Choroid plexus epithelial cell (primary cell): ENCODE results near the gene ERC1.
"Not testable (repeated sequence)": the region's sequence is repeated elsewhere in the genome, so short reads cannot be mapped to it uniquely, and the experiment has no call there.

Experiments
- DNase-seq: peaks from one replicate; pipeline ENCODE4 v3.0.0-alpha.2; 2010; ENCODE audit warnings: low read depth
- H3K4me3 ChIP-seq: 2 replicates; pipeline ENCODE4 v1.5.1; 2011; ENCODE audit warnings: low read depth, mild to moderate bottlenecking, control low read depth, low read length, moderate library complexity
- TF ChIP-seq, protein P1 (sequence below): conservative IDR thresholded peaks from 2 replicates; pipeline ENCODE4 v1.5.1; 2011; ENCODE audit warnings: low read depth, mild to moderate bottlenecking, control low read depth, inconsistent platforms, low read length, moderate library complexity

Gene ERC1

GRCh38 chr12:1222858-1223639 lies 232.0 kb downstream of the ERC1 start:
- DNase-seq, result no peak
- TF ChIP-seq, protein P1, sequence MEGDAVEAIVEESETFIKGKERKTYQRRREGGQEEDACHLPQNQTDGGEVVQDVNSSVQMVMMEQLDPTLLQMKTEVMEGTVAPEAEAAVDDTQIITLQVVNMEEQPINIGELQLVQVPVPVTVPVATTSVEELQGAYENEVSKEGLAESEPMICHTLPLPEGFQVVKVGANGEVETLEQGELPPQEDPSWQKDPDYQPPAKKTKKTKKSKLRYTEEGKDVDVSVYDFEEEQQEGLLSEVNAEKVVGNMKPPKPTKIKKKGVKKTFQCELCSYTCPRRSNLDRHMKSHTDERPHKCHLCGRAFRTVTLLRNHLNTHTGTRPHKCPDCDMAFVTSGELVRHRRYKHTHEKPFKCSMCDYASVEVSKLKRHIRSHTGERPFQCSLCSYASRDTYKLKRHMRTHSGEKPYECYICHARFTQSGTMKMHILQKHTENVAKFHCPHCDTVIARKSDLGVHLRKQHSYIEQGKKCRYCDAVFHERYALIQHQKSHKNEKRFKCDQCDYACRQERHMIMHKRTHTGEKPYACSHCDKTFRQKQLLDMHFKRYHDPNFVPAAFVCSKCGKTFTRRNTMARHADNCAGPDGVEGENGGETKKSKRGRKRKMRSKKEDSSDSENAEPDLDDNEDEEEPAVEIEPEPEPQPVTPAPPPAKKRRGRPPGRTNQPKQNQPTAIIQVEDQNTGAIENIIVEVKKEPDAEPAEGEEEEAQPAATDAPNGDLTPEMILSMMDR, result no peak
- H3K4me3 ChIP-seq, result no peak overlapping the region

- no peak for DNase-seq
- no peak overlapping the region for H3K4me3 ChIP-seq
- TF ChIP-seq, protein P1, result no peak
Observed at GRCh38 chr12:1226951-1227350, 235.9 kb downstream of the ERC1 start.

GRCh38 chr12:1234073-1234472 lies 243.1 kb downstream of the ERC1 start:
- peak; percentile 58 for DNase-seq
- TF ChIP-seq, protein P1, result no peak
- H3K4me3 ChIP-seq, result no peak overlapping the region

DNA sequence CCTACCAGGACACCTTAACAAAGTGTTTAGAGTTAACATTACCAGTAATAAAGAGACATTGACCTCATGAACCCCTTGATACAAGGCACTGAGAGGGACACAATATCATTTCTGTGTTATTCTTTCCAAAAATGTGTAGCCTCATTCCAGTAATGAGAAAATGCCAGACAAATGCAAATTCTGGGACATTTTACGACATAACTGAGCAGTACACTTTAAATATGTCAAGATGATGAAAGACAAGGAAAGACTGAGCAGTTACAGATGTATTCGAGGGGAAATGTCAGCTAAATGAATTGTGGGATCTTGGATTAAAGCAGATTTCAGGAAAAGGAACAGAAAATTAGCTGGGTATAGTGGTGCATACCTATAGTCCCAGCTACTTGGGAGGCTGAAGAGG lies 255.6 kb downstream of the ERC1 start:
- DNase-seq, result peak; percentile 5
- TF ChIP-seq, protein P1, result no peak
- no peak overlapping the region for H3K4me3 ChIP-seq

GRCh38 chr12:1250641-1251040 lies 259.6 kb downstream of the ERC1 start:
- H3K4me3 ChIP-seq, result no peak overlapping the region
- TF ChIP-seq, protein P1, result no peak
- DNase-seq, result peak; percentile 19

GRCh38 chr12:1252758-1253157 lies 261.7 kb downstream of the ERC1 start:
- TF ChIP-seq, protein P1, result no peak
- H3K4me3 ChIP-seq, result no peak overlapping the region
- DNase-seq, result no peak

DNA sequence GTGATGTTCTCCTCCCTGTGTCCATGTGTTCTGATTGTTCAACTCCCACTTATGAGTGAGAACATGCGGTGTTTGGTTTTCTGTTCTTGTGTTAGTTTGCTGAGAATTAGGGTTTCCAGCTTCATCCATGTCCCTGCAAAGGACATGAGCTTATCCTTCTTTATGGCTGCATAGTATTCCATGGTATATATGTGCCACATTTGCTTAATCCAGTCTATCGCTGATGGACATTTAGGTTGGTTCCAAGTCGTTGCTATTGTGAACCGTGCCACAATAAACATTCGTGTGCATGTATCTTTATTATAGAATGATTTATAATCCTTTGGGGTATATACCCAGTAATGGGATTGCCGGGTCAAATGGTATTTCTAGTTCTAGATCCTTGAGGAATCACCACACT lies 264.1 kb downstream of the ERC1 start:
- DNase-seq, H3K4me3 ChIP-seq: not testable (repeated sequence)

DNA sequence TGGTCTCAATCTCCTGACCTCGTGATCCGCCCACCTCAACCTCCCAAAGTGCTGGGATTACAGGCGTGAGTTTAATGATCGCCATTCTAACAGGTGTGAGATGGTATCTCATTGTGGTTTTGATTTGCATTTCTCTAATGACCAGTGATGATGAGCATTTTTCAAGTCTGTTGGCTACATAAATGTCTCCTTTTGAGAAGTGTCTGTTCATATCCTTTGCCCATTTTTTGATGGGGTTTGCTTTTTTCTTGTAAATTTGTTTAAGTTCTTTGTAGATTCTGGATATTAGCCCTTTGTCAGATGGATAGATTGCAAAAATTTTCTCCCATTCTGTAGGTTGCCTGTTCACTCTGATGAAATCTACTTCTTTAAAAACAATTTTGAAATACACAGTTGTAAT lies 264.8 kb downstream of the ERC1 start:
- DNase-seq, H3K4me3 ChIP-seq: not testable (repeated sequence)
